Kidney capillary endothelial cell (primary cell): ENCODE measurements around the gene SH3RF3.

Experiments
- DNase-seq: peaks from one replicate; pipeline ENCODE4 v3.0.0-alpha.2; 2018; ENCODE audit warnings: low spot score

Gene SH3RF3

DNA sequence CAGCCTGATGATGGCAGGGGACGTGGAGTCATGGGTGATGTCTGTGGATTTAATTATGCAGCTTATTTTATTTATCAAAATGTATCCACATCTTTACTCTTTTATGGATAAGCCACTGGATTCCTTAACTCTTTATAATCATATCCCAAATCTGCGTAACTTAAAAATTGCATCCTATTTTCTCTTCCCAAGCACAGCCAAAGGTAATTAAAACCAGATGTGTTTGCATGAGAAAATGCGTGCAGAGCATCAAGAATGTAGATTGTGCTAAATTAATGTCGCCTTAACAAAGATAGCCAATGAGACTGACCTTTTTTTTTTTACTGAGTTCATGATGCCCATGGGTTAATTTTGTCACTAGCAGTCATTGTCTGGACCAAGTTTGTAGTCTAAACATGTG is 10.0 kb downstream of the SH3RF3 start:
- DNase-seq = no peak

- DNase-seq = no peak
These were observed 10.9 kb downstream of the SH3RF3 start for GRCh38 chr2:109139865-109140396.

DNA sequence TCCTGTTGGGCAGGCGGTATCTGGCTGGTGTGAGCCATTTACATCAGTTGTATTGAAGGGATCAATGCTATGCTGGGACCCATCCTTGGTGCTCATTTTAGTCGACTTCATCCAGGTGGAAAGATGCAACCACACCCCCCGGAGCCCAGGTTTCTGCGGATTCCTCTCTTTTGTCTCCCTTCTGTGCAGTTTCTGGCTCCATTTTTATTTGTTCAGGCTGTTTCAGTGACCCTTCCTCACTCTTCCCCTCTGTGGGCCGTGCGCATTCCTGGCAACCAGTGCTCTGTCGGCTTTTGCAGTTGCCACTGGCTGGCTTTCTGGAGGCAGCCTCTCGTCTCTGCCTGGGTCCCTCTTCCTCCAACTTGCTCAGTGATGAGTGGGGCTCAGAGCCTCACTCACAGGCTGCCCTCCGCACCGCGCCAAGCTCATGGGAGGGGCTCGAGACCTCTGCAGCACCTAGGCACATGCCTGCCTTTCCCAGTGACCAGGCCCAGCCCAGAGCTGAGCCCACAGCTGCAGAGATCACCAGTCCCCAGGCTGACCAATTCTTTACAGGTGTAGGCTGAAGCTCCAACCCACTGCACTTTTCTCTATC is 12.1 kb downstream of the SH3RF3 start:
- no peak for DNase-seq

GRCh38 chr2:109141727-109142283 is 12.8 kb downstream of the SH3RF3 start:
- no peak for DNase-seq

DNA sequence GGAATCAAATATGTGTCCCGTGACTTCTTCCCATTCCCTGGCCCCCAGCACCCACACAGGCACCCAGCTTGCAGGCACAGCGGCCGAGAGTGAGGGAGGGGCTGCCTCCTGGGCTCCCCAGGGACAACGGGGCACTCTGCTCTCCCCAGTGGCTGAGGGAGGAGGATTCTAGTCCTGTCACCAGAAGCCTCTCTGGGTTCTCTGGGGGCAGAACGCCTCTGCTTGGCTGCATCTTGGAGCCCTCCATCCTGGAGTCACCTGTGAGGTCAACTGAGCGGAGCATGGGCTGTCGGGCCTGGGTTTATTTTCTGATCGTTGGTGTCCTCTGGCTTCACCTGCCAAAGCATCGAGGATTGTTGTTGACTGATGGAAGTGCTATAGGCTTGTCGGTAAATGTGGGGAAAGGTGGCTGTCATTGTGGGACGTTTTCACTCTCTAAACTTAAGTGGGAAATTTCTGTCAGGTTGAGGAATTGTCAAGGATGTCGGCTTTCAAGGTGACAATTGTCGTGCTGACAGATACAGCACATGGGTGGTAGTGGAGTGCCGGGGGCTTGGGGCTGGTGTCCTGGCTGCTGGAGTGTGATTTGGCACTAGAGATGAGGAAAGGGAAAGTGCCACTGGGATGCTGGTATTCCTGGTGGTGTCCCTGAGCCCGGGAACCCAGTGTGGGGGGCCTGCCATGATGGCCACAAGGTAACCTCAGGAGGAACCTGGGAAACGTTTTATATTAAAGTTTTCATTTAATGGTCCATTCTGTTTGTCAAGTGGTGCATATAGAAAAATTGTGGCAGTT is 13.6 kb downstream of the SH3RF3 start:
- no peak for DNase-seq

- no peak for DNase-seq
These were observed 14.5 kb downstream of the SH3RF3 start for GRCh38 chr2:109143214-109144187.

DNA sequence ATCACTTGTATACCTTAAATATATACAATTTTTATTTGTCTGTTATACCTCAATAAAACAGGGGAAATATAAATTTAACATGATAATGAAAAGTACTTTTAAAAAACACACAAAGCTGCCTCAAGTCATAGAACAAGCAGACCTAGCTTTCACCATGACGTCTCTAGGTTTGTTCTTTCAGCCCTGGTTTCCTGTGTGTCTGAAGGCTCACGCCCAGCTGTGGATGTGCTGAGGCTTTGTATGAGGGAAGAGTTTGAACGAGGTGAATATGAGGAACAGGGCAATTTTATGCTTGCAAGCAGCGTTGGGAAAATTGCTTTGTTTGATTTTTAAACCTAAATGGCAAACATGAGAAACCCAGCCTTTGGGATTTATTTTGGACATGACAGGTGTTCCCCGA is 15.3 kb downstream of the SH3RF3 start:
- DNase-seq = no peak

GRCh38 chr2:109144721-109145120 is 15.7 kb downstream of the SH3RF3 start:
- no peak for DNase-seq

- no peak for DNase-seq
These were observed 16.3 kb downstream of the SH3RF3 start for GRCh38 chr2:109145286-109145685.

- DNase-seq = no peak
These were observed 18.4 kb downstream of the SH3RF3 start for GRCh38 chr2:109147405-109147804.

DNA sequence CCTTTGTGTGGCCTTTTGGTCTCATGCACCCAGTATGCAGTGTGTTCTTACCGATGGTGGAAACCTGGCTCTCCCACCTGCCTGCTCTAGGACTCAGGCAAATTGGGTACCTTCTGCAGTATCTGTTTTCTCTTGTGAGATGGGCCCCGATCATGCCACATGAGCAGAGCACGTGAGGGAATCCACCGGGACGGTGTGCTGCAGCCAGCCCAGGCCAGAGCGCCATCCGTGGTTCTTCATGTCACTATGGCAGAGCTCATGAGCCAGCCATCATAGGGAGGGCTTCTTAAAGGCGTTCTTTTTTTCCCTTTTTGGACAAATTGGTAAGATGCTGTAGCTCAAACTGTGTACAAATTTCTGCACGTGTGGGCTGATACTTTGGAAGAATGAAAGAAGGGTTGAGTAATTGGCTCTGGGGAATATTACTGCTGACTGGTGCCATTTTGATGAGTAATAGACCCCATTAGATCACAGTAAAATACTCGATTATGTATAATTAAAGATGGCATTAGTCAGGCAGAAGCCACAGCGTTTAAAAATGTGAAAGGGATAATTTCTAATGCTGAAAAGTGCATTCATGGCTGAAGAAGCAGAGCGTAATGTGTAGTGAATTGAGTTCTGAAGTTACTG is 19.2 kb downstream of the SH3RF3 start:
- no peak for DNase-seq

DNA sequence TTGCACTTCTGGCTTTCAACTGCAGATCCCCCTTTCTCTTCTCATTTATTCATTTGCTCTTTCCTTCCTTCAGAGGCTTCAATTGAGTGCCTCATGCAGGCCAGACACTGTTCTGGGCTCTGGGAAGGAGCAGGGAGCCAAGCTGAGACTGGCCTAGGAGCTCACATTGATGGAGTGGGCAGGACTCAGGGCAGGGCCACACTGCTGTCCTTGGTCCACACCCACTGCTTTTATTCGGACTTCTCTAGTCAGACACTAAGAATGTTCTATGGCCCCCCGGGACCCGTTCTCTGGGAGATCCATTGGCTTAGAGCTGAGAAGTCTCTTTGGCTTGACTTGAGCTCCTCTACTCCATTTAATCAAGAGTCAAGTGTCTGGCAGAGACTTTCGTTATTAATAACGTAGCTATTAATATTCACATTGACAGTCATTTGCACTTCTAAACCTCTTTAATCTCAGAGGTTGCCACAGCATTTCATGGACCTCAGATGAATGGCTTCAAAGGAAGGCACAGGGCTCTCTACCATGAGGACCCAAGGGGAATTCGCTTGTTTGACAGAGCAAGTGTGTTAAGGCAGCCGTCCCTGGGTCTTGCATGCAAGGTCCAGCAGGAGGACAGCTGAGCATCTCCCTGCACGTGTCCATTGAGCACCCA is 20.1 kb downstream of the SH3RF3 start:
- no peak for DNase-seq

DNA sequence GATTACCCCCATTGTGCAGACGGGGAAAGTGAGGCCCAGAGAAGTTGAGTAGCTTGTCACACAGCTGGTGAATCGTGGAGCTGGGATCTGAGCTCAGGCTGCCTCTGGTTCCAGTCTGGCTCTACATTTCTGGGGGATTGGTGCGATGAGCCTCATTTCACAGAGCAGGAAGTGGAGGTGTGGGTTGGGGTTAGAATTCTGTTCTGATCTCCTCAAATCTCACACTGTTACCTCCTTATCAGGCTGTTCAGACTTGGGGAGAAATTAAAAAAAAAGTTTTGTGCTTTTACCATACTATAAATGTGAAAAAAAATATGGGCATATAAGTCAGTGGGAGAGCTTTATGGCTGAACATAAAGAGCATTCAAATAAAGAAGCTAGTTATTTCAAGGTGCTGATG is 21.6 kb downstream of the SH3RF3 start:
- DNase-seq = no peak

- no peak for DNase-seq
These were observed 22.5 kb downstream of the SH3RF3 start for GRCh38 chr2:109151519-109151918.

GRCh38 chr2:109153005-109153784 is 24.2 kb downstream of the SH3RF3 start:
- no peak for DNase-seq

DNA sequence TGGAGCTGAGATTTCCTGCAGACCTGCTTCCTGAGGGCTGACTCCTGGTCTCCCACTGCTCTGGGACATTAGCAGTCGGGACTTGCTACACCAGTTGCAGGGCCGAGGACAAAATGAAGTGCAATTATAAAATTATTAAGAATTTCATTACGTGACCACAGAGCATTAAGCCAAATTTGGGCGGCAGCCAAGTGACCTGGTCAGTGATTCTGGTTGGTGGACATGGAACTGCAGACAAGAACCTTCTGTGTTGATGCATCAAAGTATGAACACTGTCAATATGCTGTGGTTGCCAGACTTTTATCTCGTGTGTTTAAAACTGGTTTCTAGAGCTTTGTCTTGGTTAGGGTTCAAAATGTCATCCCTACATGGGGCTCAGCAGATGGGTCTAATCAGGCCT is 24.8 kb downstream of the SH3RF3 start:
- no peak for DNase-seq

- DNase-seq = no peak
These were observed 25.2 kb downstream of the SH3RF3 start for GRCh38 chr2:109154226-109154625.

DNA sequence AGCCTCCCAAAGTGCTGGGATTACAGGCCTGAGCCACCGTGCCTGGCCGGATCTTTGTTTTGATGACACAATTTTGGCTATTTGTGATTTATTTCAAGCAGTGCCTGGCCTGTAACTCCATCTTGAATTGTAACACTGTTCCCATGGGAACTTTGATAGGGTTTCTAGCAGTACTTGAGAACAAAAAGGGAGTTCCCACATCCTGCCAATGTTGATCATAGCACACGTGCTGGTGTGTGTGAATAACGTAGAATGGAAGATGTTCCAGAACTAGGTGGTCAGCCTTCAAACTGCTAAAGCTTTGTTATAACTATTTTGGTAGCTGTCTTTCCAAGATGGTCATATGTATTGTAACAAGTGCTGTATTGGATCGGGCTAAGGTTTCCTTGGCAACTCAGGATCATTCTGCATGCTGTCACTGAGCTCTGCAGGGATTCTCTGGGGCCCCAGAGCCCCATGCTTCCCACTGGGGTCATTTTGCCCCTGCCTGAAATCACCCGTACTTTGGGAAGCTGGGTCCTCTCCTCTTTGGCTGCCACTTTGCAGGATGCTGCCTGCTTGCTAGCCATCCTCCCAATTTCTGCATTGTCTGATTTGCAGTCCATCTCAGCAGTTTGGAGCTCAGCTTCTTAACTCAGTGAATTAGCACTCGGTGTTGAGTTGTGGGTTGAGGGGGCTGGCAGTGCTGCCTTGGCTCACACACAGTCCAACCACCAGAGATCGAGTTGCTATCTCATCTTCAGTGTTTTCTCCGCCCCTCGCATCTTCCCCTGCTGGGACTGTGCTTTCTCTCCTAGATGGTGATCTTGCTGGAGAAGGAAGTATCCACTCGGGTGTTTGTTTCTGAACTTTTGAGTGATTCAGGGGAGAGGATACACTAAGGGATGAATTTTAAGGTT is 26.8 kb downstream of the SH3RF3 start:
- DNase-seq = no peak

DNA sequence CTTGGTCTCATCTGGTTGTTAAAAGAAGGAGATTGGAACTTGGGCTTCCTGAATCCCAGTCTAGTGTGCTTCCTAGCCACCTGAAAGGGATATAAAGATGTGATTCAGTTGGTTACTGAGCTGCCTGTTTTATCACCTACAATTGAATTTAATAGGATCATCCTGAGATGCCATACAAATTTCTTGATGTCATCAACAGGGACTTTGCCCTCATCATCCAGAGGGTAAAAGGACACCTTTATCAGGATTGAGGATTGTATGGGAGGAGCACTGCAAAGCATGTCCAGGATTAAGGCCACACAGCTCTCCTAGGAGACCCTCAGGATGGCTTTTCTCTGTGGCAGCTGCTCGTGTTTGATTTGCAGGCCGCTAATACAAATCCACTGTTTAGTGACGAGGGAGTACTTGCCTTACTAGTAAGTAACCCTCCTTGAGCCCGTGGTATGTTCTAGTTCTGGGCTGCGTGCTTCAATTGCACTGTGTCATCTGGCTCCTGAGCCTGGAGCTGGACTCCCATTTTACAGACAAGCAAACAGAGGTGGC is 28.6 kb downstream of the SH3RF3 start:
- DNase-seq = no peak
